ENCODE measurements around the gene WASF2. TPM values are rescaled to one million over a fixed set of nuclear protein-coding genes. Genes with fewer than 3 reads are reported as not detected.
A peak's percentile ranks its signal among the peaks of the same experiment; 100 is the strongest.

WASF2 gene
- total and polyA plus RNA-seq, 2 of the 8 experiments (the other 6 are each of a cell fraction or from before 2014, with no cell fraction given): 32.1 to 86.6 TPM

GRCh38 chr1:27431601-27431940, 58.4 kb downstream of the WASF2 start:
- H3K4ac ChIP-seq (replicated peaks; ENCODE audit: insufficient read length, low read depth, low read length): no peak overlapping the region
- DNase-seq (ENCODE audit: low read depth in 1 of 2, low spot score in 2 of 2) (no peak), FAIRE-seq (no peak)
- no peak overlapping the region; the same call in 1 of the 2 replicates for H3K27ac ChIP-seq (ENCODE audit: low read depth, low read length)
- H2BK5ac ChIP-seq (ENCODE audit: low read depth, low read length): 0 out of 2 replicates have a peak overlapping the region, but pooled peaks have one; percentile 82
- H3K79me1 ChIP-seq (ENCODE audit: low read depth, low read length): peaks cover 9% of the 10 kb centered on the region; the same call in 1 of the 2 replicates
- H4K91ac ChIP-seq (replicated peaks; ENCODE audit: insufficient read length, low read length): no peak overlapping the region
- TF ChIP-seq SP1 (IDR thresholded peaks at IDR 0.05; ENCODE audit: low read depth, low read length) (no peak), CBX5 (IDR thresholded peaks at IDR 0.05; ENCODE audit: low read depth, low read length) (no peak), ASH2L (IDR thresholded peaks at IDR 0.05; ENCODE audit: low read length) (no peak), NANOG (IDR thresholded peaks at IDR 0.05; ENCODE audit: insufficient read depth, low read depth, low read length, poor library complexity, severe bottlenecking) (no peak), HDAC2 (IDR thresholded peaks at IDR 0.05; ENCODE audit: borderline replicate concordance in 1 of 2, low read depth in 2 of 2, low read length in 2 of 2) (no peak), KDM1A (IDR thresholded peaks at IDR 0.05; ENCODE audit: borderline replicate concordance, low read length) (no peak), ZNF274 (IDR thresholded peaks at IDR 0.05; ENCODE audit: borderline replicate concordance, extremely low read depth, low read length) (no peak), SIRT6 (IDR thresholded peaks at IDR 0.05; ENCODE audit: low read length) (no peak), SP2 (IDR thresholded peaks at IDR 0.05; ENCODE audit: low read length) (no peak), BACH1 (IDR thresholded peaks at IDR 0.05; ENCODE audit: low read length) (no peak), MAFK (IDR thresholded peaks at IDR 0.05; ENCODE audit: low read depth, low read length) (no peak), NRF1 (IDR thresholded peaks at IDR 0.05; ENCODE audit: low read depth, low read length) (no peak), YY1 (IDR thresholded peaks at IDR 0.05; ENCODE audit: low read depth, low read length) (no peak), HDAC6 (IDR thresholded peaks at IDR 0.05; ENCODE audit: low read depth, low read length) (no peak), EGR1 (IDR thresholded peaks at IDR 0.05; ENCODE audit: borderline replicate concordance, low read depth, low read length) (no peak)
- ChIA-PET CTCF (ENCODE audit: partially characterized antibody) (interaction anchor here (1.1 to 37.8 kb wide), 5 partner anchors 9 to 175 kb away, joined by 3 to 863 read pairs (median 10); no protein-coding TSS in a partner anchor), POLR2A (ENCODE audit: partially characterized antibody) (interaction anchor here (1.4 kb wide), 1 partner anchor 59 kb away, joined by 4 read pairs; the partner anchor contains the start of gene WASF2)
- no peak overlapping the region for H2BK15ac ChIP-seq (ENCODE audit: low read length)
- peaks cover 0 to 7% (median 3%) of the 10 kb centered on the region in 4 experiments; a peak in 1 of 8 replicates for H3K36me3 ChIP-seq (ENCODE audit: control insufficient read depth in 2 of 4, insufficient read depth in 4 of 4, low read length in 3 of 4)
- H3K4me3 ChIP-seq (ENCODE audit: extremely low read depth in 1 of 4, insufficient read depth in 2 of 4, low read depth in 3 of 4, low read length in 4 of 4): no peak overlapping the region
- no peak overlapping the region for H3K14ac ChIP-seq (ENCODE audit: insufficient read length)
- no peak overlapping the region for H2AFZ ChIP-seq (ENCODE audit: low read length)
- no peaks in the 10 kb centered on the region for H3K27me3 ChIP-seq (replicated peaks in 1 of 4; ENCODE audit: control insufficient read depth in 3 of 4, extremely low read depth in 1 of 4, insufficient read depth in 3 of 4, low read length in 3 of 4)
- H3K79me2 ChIP-seq (ENCODE audit: control insufficient read depth in 1 of 2, insufficient read depth in 2 of 2, low read length in 2 of 2): peaks cover 0 to 55% of the 10 kb centered on the region in 2 experiments; a peak in 2 of 4 replicates
- H3K56ac ChIP-seq (replicated peaks; ENCODE audit: insufficient read length, low read depth, low read length): no peak overlapping the region
- H3K18ac ChIP-seq (ENCODE audit: extremely low read depth, low read length): no peak overlapping the region
- no peak overlapping the region for H3K23ac ChIP-seq (ENCODE audit: insufficient read length)
- no peak overlapping the region for H3K9ac ChIP-seq (replicated peaks in 1 of 4; ENCODE audit: extremely low read depth in 1 of 4, low read depth in 3 of 4, low read length in 3 of 4)
- no peak overlapping the region for H2AK5ac ChIP-seq (ENCODE audit: low read depth, low read length)
- H4K8ac ChIP-seq (ENCODE audit: extremely low read depth, insufficient read depth, low read length): no peak overlapping the region
- H2BK120ac ChIP-seq (replicated peaks; ENCODE audit: low read depth, low read length): no peak overlapping the region
- no peaks in the 10 kb centered on the region for H3K9me3 ChIP-seq (ENCODE audit: insufficient read depth in 2 of 2, low read depth in 1 of 2, low read length in 1 of 2)
- peaks cover 0 to 2% of the 10 kb centered on the region in 2 experiments for H4K20me1 ChIP-seq (replicated peaks in 1 of 2; ENCODE audit: control insufficient read depth in 1 of 2, insufficient read depth in 2 of 2, low read length in 2 of 2)
- no peak overlapping the region; the same call in 1 of the 2 replicates for H2BK20ac ChIP-seq (ENCODE audit: low read length)
- no peak overlapping the region for H3K4me2 ChIP-seq (ENCODE audit: insufficient read depth in 1 of 2, low read depth in 2 of 2, low read length in 2 of 2)
- H3K4me1 ChIP-seq (replicated peaks in 1 of 4; ENCODE audit: control insufficient read depth in 3 of 4, insufficient read depth in 4 of 4, low read length in 3 of 4): peaks cover 14 to 33% (median 24%) of the 10 kb centered on the region in 4 experiments
- H2BK12ac ChIP-seq (ENCODE audit: low read depth, low read length): no peak overlapping the region
- H3K23me2 ChIP-seq (ENCODE audit: low read depth, low read length): no peaks in the 10 kb centered on the region
- H4K5ac ChIP-seq (ENCODE audit: insufficient read length, low read depth, low read length): no peak overlapping the region
- 100% methylated on average over 2 of the region's 2 CpGs; no CpG with 5 or more reads in 1 of the 2 experiments for WGBS, 2 experiments (ENCODE audit: extremely low coverage in 1 of 2, insufficient coverage in 1 of 2, insufficient read length in 1 of 2, insufficient replicate concordance in 2 of 2, low coverage in 1 of 2, low lambda C conversion rate in 2 of 2, missing lambda C conversion rate in 1 of 2)

Measured in H1 (cell line).